ENCODE measurements around the gene TCAIM. TPM values are rescaled to one million over a fixed set of nuclear protein-coding genes. Genes with fewer than 3 reads are reported as not detected.

Gene TCAIM
- total RNA-seq, 1 experiment from 2014 or later, result 18.4 TPM

DNA sequence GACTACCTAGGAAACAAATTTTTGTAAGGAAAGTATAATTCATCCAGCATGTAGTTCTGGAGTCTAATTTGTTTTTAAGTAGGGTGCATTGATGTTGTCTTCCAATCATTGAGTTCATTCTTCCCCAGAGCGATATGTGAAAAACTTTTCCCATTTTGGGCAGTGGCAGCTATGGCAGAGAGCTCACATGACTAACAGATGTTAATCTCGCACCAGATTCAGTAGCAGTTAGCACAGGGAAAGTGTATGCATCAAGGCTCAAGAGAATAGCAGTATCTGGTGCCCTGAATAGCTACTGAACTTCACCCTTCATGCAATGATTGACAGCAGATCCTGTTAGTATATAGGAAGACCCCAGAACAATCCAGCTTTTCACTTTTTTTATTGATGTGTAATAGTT, 46.3 kb upstream of the TCAIM start:
- no peak overlapping the region for H3K4me3 ChIP-seq (replicated peaks in 1 of 2; ENCODE audit: low read depth in 1 of 2, low read length in 2 of 2)
- POLR2A ChIA-PET, result no interaction called here
- H3K27ac ChIP-seq (ENCODE audit: low read depth, low read length), result no peak overlapping the region
- H3K27me3 ChIP-seq (ENCODE audit: insufficient read depth, low read length), result no peaks in the 10 kb centered on the region
- peaks cover 0 to 21% of the 10 kb centered on the region in 2 experiments; a peak in 2 of 4 replicates for H3K4me1 ChIP-seq (ENCODE audit: control insufficient read depth in 1 of 2, insufficient read depth in 2 of 2, low read length in 2 of 2)
- no peak overlapping the region for H2AFZ ChIP-seq (ENCODE audit: low read depth, low read length, poor library complexity, severe bottlenecking)
- TF ChIP-seq POLR2A (IDR thresholded peaks at IDR 0.05; ENCODE audit: borderline replicate concordance, extremely low read depth, insufficient read depth, insufficient read length) (no peak), SIN3A (IDR thresholded peaks at IDR 0.05; ENCODE audit: low read depth) (no peak), EGR1 (IDR thresholded peaks at IDR 0.05; ENCODE audit: low read depth) (no peak), SP1 (IDR thresholded peaks at IDR 0.05; ENCODE audit: low read depth) (no peak), ZFX (IDR thresholded peaks at IDR 0.05) (no peak), TCF7L2 (IDR thresholded peaks at IDR 0.05; ENCODE audit: borderline replicate concordance, extremely low read depth, insufficient read depth, insufficient read length) (no peak), CEBPB (IDR thresholded peaks at IDR 0.05; ENCODE audit: low read depth) (no peak), CBX3 (IDR thresholded peaks at IDR 0.05; ENCODE audit: low read depth) (no peak), JUND (IDR thresholded peaks at IDR 0.05) (no peak), YY1 (IDR thresholded peaks at IDR 0.05; ENCODE audit: extremely low read depth, insufficient replicate concordance, low read depth, low read length) (no peak), SRF (IDR thresholded peaks at IDR 0.05; ENCODE audit: low read depth) (no peak), ZNF274 (IDR thresholded peaks at IDR 0.05; ENCODE audit: low read depth, low read length) (no peak), FOSL1 (IDR thresholded peaks at IDR 0.05; ENCODE audit: low read depth) (no peak), POLR2AphosphoS5 (IDR thresholded peaks at IDR 0.05; ENCODE audit: low read depth, low read length) (no peak), RAD21 (IDR thresholded peaks at IDR 0.05; ENCODE audit: low read depth) (no peak)
- TF ChIP-seq, protein P1, sequence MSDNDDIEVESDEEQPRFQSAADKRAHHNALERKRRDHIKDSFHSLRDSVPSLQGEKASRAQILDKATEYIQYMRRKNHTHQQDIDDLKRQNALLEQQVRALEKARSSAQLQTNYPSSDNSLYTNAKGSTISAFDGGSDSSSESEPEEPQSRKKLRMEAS (IDR thresholded peaks at IDR 0.05), result no peak
- TF ChIP-seq, protein P2, sequence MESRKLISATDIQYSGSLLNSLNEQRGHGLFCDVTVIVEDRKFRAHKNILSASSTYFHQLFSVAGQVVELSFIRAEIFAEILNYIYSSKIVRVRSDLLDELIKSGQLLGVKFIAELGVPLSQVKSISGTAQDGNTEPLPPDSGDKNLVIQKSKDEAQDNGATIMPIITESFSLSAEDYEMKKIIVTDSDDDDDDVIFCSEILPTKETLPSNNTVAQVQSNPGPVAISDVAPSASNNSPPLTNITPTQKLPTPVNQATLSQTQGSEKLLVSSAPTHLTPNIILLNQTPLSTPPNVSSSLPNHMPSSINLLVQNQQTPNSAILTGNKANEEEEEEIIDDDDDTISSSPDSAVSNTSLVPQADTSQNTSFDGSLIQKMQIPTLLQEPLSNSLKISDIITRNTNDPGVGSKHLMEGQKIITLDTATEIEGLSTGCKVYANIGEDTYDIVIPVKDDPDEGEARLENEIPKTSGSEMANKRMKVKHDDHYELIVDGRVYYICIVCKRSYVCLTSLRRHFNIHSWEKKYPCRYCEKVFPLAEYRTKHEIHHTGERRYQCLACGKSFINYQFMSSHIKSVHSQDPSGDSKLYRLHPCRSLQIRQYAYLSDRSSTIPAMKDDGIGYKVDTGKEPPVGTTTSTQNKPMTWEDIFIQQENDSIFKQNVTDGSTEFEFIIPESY (IDR thresholded peaks at IDR 0.05; ENCODE audit: extremely low read depth, insufficient replicate concordance, low read length), result no peak
- TF ChIP-seq, protein P3, sequence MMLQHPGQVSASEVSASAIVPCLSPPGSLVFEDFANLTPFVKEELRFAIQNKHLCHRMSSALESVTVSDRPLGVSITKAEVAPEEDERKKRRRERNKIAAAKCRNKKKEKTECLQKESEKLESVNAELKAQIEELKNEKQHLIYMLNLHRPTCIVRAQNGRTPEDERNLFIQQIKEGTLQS (IDR thresholded peaks at IDR 0.05), result no peak
- TF ChIP-seq, protein P4, sequence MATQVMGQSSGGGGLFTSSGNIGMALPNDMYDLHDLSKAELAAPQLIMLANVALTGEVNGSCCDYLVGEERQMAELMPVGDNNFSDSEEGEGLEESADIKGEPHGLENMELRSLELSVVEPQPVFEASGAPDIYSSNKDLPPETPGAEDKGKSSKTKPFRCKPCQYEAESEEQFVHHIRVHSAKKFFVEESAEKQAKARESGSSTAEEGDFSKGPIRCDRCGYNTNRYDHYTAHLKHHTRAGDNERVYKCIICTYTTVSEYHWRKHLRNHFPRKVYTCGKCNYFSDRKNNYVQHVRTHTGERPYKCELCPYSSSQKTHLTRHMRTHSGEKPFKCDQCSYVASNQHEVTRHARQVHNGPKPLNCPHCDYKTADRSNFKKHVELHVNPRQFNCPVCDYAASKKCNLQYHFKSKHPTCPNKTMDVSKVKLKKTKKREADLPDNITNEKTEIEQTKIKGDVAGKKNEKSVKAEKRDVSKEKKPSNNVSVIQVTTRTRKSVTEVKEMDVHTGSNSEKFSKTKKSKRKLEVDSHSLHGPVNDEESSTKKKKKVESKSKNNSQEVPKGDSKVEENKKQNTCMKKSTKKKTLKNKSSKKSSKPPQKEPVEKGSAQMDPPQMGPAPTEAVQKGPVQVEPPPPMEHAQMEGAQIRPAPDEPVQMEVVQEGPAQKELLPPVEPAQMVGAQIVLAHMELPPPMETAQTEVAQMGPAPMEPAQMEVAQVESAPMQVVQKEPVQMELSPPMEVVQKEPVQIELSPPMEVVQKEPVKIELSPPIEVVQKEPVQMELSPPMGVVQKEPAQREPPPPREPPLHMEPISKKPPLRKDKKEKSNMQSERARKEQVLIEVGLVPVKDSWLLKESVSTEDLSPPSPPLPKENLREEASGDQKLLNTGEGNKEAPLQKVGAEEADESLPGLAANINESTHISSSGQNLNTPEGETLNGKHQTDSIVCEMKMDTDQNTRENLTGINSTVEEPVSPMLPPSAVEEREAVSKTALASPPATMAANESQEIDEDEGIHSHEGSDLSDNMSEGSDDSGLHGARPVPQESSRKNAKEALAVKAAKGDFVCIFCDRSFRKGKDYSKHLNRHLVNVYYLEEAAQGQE (IDR thresholded peaks at IDR 0.05; ENCODE audit: low read depth), result no peak
- DNase-seq (ENCODE audit: low read depth, low spot score), result no peak
- no peak overlapping the region for H3K9ac ChIP-seq (ENCODE audit: low read length)
- intact Hi-C loops (cut with micrococcal nuclease), result no loop called here
- RAD21 ChIA-PET (ENCODE audit: low non-redundant PET in 1 of 2, low total read pairs in 2 of 2, uncharacterized antibody in 2 of 2, unreplicated experiment in 2 of 2), result no interaction called here
- no peaks in the 10 kb centered on the region for H3K9me3 ChIP-seq (ENCODE audit: control insufficient read depth in 1 of 2, insufficient read depth in 1 of 2, low read depth in 1 of 2, low read length in 2 of 2)
- no peaks in the 10 kb centered on the region for H3K79me2 ChIP-seq (ENCODE audit: insufficient read depth, low read length)
- no TSS peak for BruUV-seq (replicated peaks)
- no peak overlapping the region for H3K4me2 ChIP-seq (ENCODE audit: low read length)
- no peaks in the 10 kb centered on the region for H3K36me3 ChIP-seq (ENCODE audit: control insufficient read depth in 1 of 2, insufficient read depth in 2 of 2, low read length in 2 of 2)
- H4K20me1 ChIP-seq (ENCODE audit: insufficient read depth), result no peaks in the 10 kb centered on the region
- no peak for ATAC-seq
- no peaks in the 10 kb centered on the region for H3K9me2 ChIP-seq (ENCODE audit: insufficient read depth)
- CTCF ChIA-PET, result no interaction called here

All from HCT116 (cell line).